Endometrium (tissue), 2 donors: Measurements from ENCODE around the gene CRB3.

Experiments
- FAIRE-seq: peaks from 2 replicates; lab custom pipeline; 2012; peaks lifted over from hg19 to GRCh38; lab: Jason Lieb, UNC
- donor health status: control.
- donor health status: control.

Gene CRB3

DNA sequence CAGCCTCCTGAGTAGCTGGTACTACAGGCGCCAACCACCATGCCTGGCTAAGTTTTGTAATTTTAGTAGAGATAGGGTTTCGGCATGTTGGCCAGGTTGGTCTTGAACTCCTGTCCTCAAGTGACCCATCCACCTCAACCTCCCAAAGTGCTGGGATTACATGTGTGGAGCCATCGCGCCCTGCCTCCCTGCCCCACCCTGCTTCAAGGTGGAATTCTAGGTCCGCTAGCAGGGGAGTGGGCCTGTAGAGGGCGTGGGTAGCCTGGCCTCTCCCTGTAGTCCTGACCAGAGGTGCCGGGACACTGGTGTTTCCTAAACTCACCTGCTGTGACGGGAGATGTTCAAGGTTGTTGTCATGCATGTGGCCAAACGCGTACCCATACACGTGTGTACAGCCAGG lies 30.9 kb upstream of the CRB3 start:
- no peak for FAIRE-seq

DNA sequence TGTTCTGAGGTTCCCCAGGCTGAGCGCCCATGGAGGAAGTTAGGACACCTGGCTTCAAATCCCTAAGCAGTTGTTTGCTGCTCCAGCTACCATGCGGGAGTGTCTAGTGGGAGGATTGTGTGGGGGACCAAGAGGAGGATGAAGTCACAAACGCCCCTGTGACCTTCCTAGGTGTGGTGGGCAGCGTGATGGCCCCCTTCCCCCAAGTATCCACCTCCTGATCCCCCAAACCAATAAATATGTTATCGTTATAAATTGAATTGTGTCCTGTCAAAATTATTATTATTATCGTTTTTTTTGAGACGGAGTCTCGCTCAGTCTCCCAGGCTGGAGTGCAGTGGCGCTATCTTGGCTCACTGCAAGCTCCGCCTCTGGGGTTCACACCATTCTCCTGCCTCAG lies 30.4 kb upstream of the CRB3 start, which contains the start of gene SLC25A41:
Gene SLC25A41, minus strand, starts transcription at position 101 of the 400 bp plus-strand sequence. Its CDS starts 70 bp downstream, at position 31.
- no peak for FAIRE-seq

DNA sequence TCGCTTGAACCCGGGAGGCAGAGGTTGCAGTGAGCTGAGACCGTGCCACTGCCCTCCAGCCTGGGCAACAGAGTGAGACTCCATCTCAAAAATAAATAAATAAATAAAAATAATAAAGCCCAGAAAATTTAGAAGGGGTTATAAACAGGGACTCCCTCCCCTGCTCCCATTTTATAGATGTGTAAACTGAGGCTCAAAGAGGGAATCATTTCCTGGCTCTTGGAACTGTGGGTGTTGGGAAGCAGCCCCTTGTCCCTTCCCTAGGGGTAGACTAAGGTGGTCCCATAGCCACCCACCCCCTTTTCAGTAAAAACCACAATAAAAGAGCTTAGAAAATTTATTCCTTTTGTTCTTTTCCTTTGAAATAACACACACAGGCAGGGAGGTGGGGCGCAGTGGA lies 24.3 kb upstream of the CRB3 start:
- peak; percentile 18 for FAIRE-seq

DNA sequence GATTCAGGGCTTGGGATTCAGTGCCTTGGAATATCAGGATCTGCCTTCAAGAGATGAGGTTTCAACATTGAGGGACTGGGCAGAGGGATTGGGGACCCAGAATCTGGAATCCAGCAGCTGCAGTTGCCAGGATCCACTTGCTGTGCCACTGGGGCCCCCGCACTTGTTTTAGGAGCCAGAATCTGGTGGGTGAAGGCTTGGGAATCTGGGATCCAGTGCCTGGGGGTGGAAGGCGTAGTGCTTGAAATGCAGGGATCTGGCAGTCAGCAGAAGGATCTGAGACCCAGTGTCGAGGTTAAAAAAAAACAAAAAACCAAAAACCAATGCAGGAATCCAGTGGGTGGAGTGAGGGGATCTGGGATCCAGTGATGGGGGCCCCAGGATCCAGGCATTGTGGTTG lies 23.2 kb upstream of the CRB3 start:
- no peak for FAIRE-seq

DNA sequence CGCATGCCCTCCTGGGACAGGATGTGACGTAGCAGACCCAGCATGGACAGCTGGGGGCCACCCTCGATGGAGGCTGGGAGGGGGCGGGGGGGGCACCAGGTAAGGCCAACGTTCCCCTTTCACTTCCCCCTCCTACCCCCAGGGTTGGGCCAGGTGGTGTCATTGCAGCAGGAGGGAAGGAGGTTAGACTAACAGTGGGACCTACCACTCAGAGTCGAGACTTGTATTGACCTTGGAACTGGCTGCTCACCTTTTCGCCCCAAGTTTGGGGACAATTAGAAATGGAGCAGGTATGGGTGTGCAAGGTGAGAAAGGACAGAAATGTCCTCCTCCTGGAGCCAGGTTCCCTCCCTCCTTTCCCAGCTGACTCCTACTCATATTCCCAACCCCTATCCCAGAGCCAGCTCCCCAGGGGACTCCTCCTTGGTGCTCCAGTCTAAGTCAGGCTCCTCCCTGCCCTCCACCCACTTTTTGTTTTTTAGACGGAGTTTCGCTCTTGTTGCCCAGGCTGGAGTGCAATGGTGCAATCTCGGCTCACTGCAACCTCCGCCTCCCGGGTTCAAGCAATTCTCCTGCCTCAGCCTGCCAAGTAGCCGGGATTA lies 21.9 kb upstream of the CRB3 start:
- FAIRE-seq, result no peak

DNA sequence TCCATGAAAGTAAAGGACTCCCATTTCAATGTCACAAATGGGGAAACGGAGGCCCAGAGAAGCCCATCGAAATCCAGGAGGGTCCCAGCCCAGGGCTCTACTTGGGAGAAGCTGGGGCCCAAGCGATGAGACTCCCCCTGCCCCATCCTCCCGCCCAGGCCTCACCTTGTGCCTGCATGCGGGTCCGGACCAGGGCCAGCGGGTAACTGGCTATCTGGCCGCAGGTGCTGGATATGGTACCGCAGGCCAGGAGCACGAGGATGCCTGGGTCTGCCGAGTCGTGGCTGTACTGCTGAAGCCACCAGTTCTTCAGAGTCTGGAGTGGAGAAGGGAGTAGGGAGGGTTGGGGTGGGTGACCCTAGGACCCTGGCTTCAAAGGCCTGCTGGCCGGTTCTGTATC lies 20.1 kb upstream of the CRB3 start:
- FAIRE-seq, result no peak

DNA sequence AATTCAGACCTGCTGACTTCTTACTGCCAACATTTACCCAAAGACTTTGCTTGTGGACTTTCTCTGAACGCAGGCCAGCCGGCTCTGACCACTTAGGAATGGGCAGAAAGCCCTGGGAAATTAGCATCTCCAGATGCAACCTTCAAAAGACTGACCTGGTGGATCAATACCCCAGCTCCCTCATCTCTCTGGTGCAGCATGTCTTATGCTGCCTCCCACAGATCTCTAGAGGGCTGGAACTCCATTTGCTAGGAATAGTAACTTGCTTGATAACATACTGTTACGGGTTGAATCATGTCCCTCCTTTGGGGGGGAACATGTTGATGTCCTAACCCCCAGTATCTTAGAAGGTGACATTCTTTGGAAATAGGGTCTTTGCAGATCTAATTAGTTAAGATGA lies 17.6 kb upstream of the CRB3 start:
- FAIRE-seq, result no peak

DNA sequence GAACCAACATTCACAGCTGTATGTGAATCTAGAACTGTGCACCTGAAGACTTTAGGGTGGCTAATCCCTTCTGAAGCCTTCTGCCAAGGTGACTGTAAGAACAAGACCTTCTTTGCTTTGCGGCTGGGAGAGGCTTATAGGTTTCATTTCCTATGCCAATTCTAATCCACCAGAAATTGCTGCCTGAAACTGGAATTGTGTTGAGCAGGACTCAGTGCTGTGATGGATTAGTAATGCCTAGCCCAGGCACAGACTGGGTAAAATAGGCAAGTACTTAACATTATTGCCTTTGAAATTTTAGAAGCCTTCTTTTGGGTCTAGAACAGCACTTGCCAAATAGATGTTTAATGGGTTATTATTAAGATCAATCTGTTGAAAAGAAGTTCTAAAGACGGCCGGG lies 16.0 kb upstream of the CRB3 start:
- no peak for FAIRE-seq

DNA sequence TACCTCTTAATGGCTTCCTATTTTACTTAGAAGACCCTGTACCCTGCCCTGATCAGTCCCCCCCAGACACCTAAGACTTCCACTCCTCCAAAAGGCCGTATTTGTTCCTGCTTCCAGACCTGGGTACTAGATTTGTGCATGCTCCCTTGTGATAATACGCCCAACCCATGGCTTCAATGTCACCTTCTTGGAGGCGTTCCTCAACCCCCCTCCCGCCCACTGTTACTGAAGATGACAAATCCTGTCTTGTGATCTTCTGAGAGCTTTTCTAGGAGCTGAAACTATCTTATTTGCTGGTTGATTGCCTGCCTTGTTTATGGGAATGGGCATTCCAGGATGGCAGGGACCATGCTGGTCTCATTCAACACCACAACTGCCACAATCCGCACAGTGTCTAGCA lies 13.9 kb upstream of the CRB3 start:
- FAIRE-seq, result no peak

DNA sequence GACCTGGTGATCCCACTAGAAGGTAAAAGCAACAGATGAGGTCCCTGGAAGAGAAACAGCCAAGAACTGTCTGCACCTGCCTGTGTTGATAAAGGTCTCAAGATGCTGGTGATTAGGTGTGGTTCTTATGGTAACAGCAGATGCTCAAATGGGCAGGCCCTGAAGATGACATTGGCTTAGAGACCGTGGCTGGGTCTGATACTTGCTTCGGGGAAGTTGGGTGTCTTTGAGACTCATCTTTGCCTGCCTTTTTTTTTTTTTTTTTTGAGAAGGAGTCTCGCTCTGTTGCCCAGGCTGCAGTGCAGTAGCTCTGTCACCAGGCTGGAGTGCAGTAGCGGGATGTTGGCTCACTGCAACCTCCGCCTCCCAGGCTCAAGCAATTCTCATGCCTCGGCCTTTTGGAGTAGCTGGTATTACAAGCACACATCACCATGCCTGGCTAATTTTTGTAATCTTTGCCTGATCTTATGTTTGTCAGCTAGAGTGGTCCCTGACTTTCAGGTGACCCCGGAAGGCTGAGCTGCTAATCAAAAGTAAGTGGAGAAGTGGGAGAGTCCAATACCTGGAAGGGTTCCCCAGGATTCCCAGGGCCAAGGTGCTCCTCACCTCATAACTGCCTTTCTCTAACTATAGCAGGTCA lies 12.4 kb upstream of the CRB3 start:
- no peak for FAIRE-seq

DNA sequence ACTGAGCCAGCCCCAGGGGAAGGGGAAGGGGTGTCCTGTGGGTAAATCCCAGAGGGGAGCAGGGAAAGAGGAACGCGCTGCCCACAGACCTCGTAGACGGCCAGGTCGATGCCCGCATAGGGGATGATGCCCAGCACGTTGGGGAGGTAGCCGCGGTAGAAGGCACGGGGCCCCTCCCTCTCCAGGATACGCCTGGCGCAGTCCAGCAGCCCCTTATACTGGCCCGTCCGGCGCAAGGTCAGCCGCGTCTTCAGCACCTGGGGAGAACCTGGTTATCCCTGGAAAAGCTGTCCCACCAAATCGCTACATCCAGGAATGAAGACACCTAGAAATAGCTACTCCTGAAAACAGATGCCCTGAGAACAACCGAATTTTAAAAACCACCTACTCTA lies 11.9 kb upstream of the CRB3 start:
- FAIRE-seq, result no peak

DNA sequence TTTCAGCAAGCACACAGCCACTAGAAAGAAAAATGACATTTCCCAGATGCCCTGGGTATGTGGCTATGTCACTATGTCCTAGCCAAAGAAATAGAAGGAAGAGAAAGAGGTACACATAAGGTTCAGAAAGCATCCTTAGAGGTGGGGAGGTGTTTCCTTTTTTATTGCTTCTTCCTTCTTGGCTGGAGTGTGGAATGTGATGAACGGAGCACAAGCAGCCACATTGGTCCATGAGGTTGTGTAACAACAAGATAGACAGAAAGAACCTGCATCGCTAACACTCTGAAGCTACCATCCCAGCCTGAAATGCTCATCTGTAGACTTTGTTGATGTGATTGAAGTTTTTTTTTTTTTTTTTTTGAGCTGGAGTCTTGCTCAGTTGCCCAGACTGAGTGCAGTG lies 11.2 kb upstream of the CRB3 start:
- FAIRE-seq, result no peak

DNA sequence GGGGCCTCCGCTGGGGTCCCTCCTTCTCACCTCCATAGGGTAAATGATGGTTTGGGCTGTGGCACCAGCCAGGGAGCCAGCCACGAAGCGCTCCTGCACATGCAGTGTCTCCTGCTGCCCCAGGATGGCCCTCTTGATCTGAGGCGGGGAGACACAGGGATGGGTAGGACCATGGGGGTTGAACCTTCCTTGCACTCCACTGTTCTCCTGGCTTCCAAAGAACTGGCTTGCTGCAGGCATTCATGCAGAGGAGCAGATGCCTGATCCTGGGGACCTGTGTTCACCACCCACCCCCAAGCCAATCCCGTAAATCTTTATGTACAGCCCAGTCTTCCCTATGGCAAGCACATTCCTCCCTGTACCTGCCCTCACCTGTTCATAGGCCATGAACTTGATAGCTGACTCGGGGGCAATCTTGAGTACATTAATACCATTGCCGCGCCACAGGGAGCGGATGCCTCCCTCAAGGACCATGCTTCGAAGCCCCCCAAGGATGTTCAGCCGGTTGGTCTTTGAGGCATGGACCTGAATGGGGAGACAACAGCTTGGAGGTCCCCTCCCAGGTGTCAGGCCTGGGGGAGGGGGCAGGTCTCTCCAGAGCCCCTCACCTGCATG lies 10.0 kb upstream of the CRB3 start:
- FAIRE-seq, result no peak

DNA sequence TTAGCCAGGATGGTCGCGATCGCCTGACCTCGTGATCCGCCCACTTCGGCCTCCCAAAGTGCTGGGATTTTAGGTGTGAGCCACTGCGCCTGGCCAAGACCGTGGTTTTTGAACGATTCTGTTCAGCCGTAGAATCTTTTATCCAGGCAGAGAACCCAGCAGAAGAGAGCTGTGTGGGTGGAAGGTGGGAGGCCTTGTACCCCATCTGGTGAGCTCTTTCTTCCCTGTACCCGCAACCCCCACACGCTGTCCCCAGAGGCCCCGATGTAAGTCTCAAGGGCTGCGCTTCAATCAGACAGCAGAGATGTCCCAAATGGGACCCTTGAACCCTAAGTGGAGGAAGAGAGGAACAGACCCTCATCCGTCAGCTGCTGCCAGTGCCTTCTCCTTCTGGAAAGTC lies 8.1 kb upstream of the CRB3 start:
- no peak for FAIRE-seq

DNA sequence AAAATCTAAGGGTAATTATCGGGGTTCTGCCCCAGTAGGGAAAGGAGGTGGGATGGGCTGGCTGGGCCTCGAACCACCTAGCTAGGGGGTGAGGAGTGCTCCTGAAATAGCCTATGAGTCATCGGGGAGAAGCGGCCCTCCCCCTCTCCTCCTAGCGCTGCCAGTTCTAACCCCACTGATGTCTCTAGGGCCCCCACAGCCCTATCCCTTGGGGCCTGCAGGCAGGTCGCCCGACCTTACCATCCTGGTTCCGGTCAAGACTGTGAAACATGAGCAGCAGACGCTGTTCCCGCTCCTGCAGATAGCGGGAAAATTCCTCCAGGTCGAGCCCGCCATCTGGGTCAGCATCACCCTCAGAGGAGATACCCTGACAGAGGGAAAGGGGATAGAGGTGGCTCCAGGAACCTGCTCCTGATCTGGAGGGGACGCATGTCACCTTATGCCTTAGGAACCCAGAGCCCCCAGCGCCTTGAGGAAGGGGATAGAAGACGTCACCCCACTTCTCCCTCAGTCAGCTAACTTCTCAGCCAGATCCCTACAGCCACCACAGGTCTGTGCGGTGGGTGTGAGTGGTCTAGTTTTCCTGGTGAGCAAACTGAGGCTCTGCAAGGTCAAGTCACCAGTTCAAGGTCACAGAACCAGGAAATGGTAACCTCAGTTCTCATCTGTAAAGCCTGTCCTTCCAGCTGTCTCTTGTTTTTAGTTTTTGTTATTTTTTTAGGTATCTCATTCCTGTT lies 5.9 kb upstream of the CRB3 start:
- FAIRE-seq, result no peak

DNA sequence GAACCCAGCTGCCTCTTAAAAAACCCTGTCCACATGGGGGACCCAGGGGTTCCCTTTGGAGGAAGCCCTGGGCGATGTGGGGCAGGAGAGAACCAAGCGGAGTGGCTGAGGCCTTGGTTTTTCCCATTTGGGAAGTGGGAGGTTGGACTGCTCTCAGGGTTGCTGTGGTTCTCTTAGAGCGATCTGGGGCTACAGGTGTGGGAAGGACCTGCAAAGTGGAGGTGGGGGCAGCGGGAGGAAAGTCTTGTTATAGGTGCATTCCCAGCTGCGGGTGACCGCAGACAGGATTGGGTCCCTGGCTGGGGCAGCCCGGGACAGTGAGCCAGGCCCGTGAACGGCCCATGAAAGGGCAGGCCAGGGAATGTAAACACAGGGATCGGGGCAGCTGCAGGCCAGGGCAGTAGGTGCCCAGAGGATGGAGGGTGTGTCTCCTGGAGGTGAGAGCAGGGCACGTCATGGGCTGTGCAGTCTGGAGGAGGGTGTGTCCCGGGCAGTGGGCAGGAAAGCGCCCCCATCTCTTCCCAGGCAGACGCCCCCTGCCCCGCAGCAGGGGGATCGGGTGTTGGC lies 5.3 kb upstream of the CRB3 start:
- no peak for FAIRE-seq

DNA sequence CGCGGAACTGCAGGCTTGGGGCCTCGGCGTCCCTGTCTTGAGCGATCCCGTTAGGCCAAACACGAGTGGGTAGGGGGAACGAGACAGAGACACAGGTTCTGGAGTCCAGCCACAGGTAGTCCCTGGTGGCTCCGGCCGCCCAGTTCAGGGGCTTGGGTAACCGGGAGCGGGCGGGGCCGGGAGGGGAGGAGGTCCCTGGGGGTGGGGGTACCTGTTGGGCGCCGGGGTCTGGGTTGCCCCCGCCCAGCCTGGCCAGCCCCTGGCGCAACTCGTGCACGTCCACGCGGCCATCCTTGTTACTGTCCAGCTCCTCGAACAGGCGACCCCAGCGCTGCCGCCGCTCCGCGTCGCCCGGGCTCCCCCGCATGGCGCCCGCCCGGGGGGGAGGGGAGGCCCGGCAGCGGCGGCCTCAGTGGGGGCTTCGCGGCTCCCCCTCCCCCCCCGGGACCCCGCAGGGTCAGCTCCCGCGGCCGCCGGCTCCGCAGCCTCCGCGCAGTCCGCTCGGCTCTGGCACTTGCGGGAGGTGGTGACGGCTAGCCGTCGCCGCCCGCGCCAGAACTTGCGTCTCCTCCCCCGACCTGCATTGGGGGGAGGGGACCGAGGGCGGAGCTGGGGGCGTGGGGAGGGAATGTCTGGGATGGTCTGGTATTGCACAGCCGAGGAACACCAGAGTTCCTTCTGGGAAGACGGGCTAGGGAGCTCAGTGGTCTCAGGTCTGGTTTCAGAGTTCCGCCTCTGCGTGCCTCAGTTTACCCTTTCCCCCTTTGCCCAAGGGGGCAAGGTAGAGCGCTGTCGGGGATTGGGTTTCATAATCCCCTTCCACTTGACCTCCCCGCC lies 4.6 kb upstream of the CRB3 start, which contains the start of gene SLC25A23:
Gene SLC25A23, minus strand, starts transcription at position 531 of the 837 bp plus-strand sequence. Its CDS starts 164 bp downstream, at position 367.
- no peak for FAIRE-seq

DNA sequence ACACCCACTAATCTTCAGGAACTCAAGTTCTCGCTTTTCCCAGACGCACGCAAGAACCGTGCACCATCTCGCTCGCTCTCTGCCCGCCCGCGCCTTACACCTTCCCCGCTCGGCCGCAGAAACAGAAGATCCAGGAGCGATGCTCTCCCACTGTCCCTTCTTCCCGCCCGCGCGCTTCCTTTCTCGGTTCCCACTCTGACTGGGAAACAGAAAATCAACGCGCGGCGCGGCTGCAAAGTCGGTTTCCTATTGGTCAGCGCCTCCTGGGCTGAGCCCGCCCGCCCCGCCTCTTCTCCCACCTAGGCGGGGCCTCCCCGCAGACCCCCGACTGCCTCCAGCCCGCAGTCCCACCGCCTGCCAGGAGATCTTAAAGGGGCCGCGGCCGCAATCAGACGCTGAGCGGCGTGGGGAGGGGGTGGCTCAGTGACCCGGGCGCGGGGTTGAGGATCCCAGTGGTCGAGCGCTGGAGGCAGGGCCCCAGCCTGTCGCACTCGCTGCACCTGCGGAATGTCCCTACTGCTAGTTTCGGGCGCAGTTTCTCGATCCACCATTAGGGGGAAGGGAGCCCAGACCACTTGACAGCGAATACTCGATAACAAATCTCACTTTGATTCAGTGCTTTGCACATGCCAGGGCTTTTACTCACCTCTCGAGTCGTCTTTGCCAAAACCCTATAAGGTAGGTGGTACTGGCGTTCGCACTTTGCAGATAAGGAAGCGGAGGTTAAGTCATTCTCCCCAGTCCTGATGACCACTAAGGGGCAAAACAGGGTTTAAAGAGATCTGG lies 3.8 kb upstream of the CRB3 start:
- peak; percentile 90 for FAIRE-seq

DNA sequence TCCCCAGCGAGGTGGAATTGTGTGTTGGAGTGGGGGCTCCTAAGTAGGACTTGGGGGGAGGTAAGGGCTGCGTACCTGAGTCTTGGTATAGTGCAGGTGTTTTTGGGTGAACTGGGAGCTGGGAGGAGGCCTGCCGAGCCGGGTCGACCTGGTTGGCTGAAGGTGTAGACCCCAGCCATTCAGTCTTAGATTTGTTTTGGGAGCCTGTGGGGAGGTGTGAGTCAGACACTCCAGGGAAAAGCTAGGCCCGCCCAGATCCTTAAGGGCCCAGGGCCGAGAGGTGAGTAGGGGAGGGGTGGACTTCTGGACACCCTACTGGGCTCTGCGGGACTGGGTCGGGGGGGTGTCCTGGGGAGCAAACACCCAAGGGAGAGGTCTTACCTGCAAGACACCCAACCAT lies 935 bp downstream of the CRB3 start:
- FAIRE-seq, result no peak

DNA sequence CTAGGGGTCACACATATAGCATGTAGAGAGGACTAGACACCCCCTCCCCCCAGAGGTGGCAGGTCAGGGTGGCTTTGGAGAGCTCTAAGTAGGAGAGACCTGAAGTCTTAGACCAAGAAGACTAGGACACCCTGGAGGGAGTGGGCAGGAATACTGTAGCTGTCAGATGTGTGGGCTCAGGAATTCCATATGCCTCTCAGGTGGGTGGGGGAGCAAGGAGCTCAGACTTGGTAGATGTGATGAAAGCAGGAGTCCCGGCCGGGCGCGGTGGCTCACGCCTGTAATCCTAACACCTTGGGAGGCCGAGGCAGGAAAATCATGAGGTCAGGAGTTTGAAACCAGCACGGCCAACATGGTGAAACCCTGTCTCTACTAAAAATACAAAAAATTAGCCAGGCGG lies 1.6 kb downstream of the CRB3 start:
- FAIRE-seq, result no peak
